HG03432 (cell line): ENCODE measurements around the gene ELAVL1.
"Not testable (repeated sequence)": the region's sequence is repeated elsewhere in the genome, so short reads cannot be mapped to it uniquely, and the experiment has no call there.

Experiments used
- ATAC-seq: cut with Tn5 transposase; IDR thresholded peaks from one replicate; pipeline ENCODE4 v1.9.1; 2021; ENCODE audit warnings: mild to moderate bottlenecking, moderate library complexity; ENCODE audit not compliant: unreplicated experiment

Gene ELAVL1

DNA sequence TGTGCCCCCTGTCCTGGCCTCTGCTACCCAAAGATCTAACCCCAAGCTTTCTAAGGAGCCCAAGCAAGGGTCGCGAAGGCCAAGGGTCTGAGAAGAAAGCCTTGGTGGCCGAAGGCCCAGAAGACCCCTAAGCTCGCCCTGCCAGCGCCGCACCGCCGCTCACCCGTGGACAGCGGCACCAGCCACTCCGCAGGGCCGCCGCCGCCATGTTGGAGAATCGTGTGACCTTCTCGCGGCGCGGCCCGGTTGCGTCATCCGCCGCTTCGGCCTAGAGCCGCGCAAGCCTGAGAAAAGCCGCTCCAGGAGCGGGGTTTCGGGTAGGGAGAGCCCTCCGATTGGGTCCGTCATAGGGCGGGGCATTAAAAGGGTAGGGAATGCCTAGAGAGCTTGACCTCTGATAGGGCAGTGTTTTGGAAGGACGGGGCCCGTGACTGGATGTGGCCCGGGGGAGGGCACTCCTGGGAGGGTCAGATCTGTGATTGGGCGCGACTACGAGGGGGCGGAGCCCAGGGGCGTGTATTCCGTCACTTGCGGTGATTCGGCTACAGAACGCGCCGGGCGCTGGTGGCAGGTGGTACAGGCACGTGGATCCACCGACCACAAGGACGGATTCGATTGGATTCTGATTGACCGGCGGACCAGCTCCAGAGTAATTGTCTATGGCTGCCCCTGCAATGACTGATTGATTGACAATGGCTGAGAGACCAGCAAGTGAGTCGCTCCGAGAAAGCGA, 61.8 kb downstream of the ELAVL1 start, which contains the start of gene TIMM44:
Gene TIMM44, minus strand, starts transcription at position 223 of the 733 bp plus-strand sequence. Its CDS starts 15 bp downstream, at position 208.
- ATAC-seq: peak; percentile 91

DNA sequence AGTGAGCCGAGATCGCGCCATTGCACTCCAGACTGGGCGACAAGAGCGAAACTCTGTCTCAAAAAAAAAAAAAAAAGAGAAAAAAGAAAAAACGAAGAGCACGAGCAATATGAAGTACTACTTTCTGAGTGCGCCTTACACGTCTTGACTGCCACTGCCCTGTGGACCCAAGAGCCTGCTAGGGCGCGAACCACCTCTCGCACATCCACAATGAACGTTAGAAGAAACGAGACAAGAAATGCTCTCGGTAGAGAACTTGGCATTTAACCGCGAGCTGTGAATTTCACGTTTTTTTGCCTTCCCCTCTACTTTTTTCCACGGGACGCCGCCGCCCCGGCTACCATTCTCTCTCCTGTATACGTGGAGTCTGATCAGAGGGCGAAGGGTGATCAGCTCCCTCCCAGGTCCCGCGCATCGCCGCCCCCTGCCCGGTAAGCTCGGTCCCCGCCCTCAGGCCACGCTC, 62.4 kb downstream of the ELAVL1 start:
- ATAC-seq: peak; percentile 26

GRCh38 chr19:7941895-7942596, 63.4 kb downstream of the ELAVL1 start:
- ATAC-seq: no peak

DNA sequence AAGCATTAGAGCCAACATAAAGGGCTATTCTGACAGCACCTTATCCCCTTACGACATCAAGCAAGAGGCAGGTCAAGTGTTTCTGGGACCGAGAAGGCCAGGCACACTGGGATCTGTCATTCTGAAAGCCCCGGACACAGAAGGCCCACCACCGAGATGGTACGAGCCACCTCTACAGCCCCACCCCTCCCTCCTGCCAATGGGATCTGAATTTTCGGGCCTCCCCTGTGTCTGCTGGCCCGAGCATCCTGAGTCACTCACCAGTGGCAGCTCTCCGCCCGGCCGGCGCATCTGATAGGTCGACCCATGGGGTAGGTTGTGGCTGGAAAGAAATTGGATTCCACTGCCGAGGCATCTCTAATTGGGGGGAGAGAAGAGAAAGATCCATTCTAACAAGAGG, 64.6 kb downstream of the ELAVL1 start:
- no peak for ATAC-seq

DNA sequence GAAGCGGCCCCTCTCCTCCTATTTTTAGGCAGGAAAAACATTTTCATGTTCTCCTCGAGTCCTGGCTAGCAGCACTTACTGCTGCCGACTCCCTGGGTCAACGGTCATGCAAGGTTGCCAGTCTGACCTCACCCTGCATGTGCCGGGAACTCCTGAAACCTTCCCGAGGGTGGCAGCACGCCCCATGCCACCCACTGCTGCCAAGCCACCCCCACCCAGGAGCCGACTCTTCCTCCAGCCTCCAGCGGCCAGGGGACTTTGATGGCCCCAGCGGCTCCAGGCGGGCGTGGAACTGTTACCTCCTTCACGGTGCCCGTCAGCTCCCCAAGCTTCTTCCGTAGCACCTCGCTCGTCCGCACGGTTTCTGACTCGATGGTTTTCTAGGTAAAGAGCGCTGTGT, 70.7 kb downstream of the ELAVL1 start:
- ATAC-seq: no peak

DNA sequence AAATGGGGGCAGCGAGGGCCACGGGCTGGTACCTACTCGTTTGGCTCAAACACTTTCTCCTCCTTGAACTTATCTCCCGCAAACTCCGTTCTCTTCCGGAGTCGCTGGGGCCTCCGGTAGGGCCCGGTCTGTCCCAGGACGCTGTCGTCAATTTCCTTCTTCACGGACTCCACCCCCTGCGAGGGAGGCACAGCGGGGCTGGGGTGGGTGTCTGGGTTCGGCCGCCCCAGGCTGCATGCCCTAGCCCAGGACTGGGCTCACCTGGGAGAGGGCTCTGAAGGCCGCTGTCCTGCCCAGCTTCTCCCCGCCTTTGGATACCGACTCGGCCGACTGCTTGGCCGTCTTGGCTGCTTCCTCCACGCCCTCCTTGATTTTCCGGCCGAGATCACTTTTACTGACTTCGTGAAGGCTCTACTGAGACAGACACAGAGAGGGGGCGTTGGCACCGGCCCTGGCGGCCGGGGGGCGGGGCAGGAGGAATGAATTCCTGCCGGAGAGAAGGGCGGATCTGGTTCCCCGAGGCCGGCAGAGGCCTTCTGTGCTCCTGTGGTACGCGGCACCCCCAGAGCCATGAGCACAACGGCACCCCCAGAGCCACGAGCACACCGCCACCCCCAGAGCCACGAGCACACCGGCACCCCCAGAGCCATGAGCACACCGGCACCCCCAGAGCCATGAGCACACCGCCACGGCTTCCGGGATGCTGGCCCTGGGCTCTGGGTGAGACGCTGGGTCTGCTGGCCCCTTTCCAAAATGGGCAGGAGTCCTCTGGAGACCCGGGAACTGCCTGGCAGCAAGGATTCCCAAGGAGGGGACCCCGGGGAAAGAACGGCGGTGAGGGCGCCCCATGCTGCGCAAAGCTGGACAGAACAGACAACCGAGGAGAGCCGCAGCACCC, 71.4 kb downstream of the ELAVL1 start:
- no peak for ATAC-seq

DNA sequence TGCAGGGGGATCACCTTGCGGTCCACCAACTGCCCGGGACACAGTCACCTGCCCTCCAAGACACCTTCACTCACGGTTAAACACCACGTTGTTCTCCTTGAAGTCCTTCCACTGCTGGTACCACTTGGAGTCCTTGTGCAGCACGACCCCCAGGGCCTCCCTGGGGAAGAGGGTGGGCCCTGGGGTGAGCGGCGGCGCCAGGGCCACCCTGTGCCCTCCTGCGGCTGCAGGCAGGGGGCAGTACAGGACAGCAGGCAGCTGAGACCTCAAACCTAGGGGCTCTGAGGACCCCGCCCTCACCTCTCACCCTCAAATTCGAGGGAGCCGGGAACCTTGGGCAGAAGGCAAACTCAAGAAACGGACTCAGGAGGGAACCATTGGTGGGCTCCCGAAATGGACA, 72.0 kb downstream of the ELAVL1 start:
- ATAC-seq: no peak

DNA sequence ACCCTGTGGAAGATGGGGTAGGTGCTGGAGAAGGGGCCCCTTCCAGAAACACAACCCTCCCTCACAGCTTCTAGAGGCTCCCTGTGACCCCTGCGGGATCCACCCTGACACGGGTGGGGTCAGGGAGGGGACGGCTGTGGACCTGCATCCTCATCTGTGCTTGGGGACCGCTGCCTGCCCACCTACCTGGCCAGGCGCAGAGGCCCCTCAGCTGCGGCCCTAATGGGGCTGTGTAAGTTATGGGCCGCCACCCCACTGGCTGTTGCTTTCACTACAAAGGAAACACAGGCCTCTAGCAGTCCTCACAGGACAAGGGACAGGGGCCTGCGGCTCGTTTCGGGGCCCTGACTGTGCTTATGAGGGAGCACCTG, 72.5 kb downstream of the ELAVL1 start:
- ATAC-seq: no peak

GRCh38 chr19:7932276-7932929, 73.0 kb downstream of the ELAVL1 start:
- no peak for ATAC-seq

DNA sequence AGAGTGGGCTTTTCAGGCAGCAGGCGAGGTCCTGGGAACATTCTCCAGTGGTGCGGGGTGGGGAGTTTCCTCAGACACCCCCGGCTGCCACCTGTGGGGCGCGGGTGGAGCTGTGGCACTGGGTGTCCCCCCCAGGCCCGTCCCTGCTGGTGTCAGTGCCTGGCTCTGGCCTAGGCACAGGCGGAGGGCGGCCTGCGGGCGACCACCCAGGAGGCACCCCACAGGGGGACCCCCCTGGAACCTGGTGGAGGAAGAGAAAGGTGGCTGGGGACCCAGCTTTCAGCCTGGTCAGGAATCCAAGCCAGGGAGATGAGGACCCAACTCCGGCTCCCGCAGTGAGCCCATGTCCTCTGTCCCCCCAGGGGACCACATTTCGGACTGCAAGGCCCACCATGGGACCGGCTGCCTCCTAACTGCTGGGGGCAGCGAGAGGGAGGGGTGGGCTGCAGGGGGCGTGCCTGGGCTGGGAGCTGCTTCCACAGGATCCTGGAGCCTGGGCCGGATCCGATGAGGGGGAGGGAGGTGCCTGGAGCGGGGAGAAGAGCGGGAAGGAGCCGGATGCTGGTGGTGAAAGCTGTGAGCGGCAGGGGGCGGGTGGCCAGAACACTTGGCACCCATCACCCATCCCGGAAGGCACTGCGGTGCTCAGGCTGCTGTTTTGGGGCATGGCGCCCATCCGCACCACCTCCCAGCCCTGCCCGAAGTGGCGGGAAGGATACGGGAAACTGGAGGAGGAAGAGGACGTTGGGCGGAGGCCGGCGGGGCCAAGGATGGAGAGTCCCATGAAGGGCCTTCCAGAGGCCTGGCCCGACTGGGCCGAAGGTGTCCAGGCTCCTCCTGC, 74.0 kb downstream of the ELAVL1 start:
- ATAC-seq: no peak

- ATAC-seq: no peak
Observed at GRCh38 chr19:7930765-7931164, 74.7 kb downstream of the ELAVL1 start.

- not testable (repeated sequence) for ATAC-seq
Observed at GRCh38 chr19:7930030-7930429, 75.4 kb downstream of the ELAVL1 start.

DNA sequence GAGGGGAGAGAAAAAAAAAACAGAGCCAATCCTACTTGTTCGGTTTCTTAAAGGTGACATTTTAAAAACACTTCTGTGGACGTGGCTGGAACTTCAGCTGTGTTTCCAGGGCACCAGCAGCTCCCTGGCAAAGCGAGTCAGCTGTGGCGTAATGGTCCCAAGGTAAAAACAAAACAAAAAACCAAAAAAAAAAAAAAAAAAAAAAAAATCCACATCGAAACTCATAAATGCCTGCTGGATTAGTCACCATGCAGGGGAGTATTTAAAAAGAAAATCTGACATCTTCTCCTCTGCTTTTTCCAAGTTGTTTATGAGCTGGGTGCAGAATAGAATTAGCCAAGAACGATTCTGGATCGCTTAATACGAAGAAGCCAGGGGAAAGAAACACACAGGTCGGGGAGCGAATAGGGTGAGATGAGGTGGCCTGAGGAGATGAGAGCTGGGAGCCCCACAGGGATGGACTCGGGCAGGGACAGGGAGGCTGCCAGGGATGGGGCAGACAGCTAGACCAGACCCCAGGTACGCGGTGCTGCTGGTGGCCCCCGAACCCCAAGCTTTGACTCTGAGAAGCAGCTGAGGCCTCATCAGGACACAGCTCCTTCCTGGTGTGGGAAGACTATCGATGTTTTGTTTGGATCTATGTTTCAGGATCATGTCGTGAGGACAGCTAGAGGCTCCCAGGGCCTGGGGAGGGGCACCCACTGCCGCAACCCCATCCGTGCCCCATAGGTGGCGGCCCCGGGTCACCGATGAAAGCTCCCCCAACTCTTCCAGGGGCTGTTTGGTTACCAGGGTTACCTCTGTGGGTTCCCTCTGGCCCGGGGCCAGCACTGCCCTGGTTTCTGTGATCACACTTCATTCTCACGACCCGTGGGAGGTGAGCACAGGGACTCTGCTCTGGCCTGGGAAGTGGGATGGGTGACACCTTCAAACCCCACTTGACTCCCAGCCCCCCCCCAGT, 76.4 kb downstream of the ELAVL1 start:
- ATAC-seq: no peak

DNA sequence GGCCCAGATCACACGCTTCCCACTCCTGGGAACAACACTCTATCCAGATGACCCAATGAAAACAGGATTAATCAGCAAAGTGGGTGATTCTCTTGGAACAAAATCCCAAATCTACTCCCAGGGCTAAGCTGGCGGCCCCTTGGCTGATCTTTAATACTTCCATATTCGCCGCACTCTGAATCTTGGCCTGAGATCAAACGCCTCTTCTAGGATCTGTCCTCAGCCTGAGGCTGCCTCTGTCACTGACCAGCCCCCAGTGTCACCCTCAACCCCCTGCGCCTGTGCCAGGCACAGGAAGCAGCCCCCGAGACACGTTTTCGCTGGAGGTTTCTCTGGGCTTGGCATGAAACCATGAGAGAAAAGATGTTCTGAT, 77.1 kb downstream of the ELAVL1 start:
- no peak for ATAC-seq

DNA sequence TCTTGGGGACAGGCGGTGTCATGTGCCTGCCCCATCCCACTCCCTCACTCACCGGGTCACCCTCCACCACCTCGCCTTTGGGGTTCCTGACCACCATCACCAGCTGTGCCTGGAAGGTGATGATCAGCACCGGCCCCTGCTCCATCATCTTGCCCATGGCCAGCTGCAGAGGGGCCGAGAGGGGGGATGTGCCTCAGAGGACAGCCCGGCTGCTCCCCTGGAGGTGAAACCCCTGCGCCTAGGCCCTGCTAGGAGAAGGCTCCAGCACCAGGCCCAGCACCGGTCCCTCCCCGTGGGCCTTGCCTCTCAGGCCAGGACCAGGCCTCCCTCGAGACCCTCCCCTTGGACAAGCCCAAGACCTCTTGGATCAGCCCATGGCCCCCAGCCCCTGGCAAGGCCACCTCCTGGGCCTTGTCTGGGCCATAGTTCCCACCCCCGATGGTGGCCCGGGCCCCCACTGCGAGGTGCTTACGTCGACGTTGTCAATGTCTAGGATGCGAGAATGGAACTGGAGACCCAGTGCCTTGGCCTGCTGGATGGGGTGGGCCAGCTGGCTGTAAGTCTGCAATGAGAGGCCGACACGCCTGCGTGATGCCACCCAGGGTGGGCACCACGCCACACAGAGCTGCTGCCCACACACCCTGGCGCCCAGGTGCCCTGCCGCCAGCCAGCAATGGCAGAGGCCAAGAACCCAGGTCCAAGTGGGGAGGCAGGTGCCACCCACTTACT, 77.7 kb downstream of the ELAVL1 start:
- no peak for ATAC-seq

DNA sequence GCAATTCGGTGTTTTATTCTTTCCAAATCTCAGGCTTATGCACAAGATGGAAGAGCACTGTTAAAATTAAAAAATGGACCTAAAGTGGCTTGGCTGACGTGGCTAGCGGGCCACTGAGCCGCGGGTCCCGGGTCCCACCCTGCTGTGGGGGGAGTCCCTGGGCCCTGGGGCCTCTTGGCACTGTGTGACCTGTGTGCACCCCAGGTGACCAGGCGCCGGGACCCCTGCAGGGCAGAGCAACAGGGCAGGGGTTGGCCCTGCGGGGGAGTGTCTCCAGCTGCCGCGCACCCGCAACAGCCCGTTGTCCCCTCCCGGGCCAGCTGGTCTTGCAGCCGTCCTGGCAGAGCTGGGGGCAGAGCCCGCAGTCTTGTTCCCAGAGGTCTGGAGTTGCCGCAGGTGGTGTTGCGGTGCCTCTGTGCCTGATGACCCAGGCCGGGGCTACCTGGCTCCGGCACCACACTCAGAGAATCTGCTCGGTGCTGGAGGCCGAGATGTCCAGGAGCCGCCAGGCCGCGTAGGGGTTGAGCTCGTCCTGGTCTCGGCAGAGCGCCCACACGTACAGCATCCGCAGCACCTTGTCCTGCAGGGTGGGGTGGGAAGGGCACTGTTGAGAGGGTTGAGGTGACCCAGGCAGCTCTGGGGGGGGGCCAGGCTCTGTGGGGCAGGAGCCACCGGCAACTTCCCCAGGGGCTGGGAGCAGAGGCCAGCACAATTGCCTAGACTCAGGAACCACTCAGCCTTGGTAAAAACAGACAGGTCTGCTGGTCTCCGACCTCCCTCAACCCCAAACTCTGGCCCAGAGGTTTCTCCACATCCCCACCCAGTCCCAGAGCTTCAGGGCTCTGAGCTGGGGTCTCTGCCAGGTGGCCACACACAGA, 78.5 kb downstream of the ELAVL1 start:
- no peak for ATAC-seq

DNA sequence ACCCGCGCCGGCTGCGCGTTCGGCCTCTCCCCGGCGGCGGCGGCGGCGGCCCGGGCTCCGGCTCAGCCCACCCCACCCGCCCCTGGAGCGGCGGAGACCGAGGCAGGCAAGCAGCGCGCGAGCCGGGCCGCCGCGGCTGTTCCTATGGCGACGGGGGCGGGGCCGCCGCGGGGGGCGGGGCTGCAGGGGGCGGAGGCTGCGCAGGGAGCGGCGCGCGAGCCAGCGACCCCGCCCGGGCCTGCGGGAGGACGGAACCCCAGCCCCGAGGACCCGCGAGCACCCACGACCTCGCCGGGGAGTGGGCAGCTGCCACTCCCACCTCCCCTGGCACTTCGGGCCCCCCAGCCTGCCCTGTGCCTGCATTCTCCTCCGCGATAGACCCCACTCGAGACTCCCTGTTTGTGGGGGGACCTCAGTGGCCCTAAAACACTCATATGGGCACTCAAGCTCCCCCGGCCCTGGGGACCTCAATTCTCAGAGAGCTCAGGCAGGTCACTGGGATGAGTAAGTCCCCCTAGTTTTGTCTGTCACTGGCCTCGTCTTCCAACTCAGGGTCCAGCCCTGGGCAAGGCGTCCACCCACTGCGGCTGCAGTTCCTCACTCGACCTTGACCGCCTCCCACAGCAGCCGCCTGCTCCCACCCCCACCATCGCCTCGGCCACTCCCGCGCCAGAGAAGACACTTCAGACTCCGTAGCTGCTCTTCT, 79.3 kb downstream of the ELAVL1 start, which contains the start of gene CTXN1:
Gene CTXN1, minus strand, starts transcription at position 115 of the 706 bp plus-strand sequence. CDS start 597 bp downstream, outside the sequence.
- ATAC-seq: no peak
